Spleen (tissue), 11 donors: Measurements from ENCODE around the gene CDH3. TPM values are rescaled to one million over a fixed set of nuclear protein-coding genes. Genes with fewer than 3 reads are reported as not detected.

Experiments
- DNase-seq: peaks from one replicate; pipeline ENCODE4 v3.0.0-alpha.2; 2020
- H3K27ac ChIP-seq, 8 donors: fragments of 200-600 bp; sonication (generic) in 7 of 8; 1 replicate in 4 of 8; 2 replicates in 4 of 8; pipeline versions ENCODE4 v1.5.0 to v1.8.0; 2016 to 2021; ENCODE audit warnings: inconsistent platforms in 4 of 8, mild to moderate bottlenecking in 4 of 8, moderate library complexity in 1 of 8
- H3K27me3 ChIP-seq, 7 donors: fragments of 200-600 bp; sonication (generic) in 6 of 7; replicated peaks in 1 of 7; 1 replicate in 4 of 7; 2 replicates in 3 of 7; pipeline versions ENCODE4 v1.5.0 to v1.8.0; 2016 to 2021; ENCODE audit warnings: inconsistent platforms in 3 of 7, mild to moderate bottlenecking in 1 of 7
- H3K36me3 ChIP-seq, 6 donors: fragments of 200-600 bp; sonication (generic) in 5 of 6; 1 replicate in 4 of 6; 2 replicates in 2 of 6; pipeline versions ENCODE4 v1.5.0 to v1.8.0; 2016 to 2021; ENCODE audit warnings: inconsistent platforms in 2 of 6
- H3K4me1 ChIP-seq, 6 donors: fragments of 200-600 bp; sonication (generic) in 5 of 6; 1 replicate in 3 of 6; 2 replicates in 3 of 6; pipeline versions ENCODE4 v1.5.0 to v1.8.0; 2016 to 2021; ENCODE audit warnings: inconsistent platforms in 3 of 6
- H3K4me3 ChIP-seq, 8 donors: fragments of 200-600 bp; sonication (generic) in 7 of 8; 1 replicate in 4 of 8; 2 replicates in 4 of 8; pipeline versions ENCODE4 v1.5.0 to v1.8.0; 2016 to 2021; ENCODE audit warnings: inconsistent platforms in 4 of 8, mild to moderate bottlenecking in 4 of 8, moderate library complexity in 2 of 8
- H3K9me3 ChIP-seq, 8 donors: fragments of 200-600 bp; sonication (generic) in 7 of 8; 1 replicate in 4 of 8; 2 replicates in 4 of 8; pipeline versions ENCODE4 v1.5.0 to v1.8.0; 2016 to 2021; ENCODE audit warnings: inconsistent platforms in 4 of 8
- CTCF ChIP-seq, 11 experiments: fragments of 200-600 bp in 7 of 11; fragments of 450-650 bp in 4 of 11; sonication (generic) in 4 of 11; IDR thresholded peaks in 8 of 11; conservative IDR thresholded peaks in 3 of 11; 1 replicate in 7 of 11; 2 replicates in 4 of 11; pipeline versions ENCODE4 v1.4.0 to v1.8.0; 2016 to 2021; ENCODE audit warnings: antibody characterized with exemption in 11 of 11, inconsistent platforms in 4 of 11, mild to moderate bottlenecking in 1 of 11
- POLR2A ChIP-seq, 3 donors: fragments of 450-650 bp; IDR thresholded peaks; one replicate each; pipeline ENCODE4 v1.5.1; 2017; ENCODE audit warnings: antibody characterized with exemption in 3 of 3, mild to moderate bottlenecking in 1 of 3
- POLR2AphosphoS5 ChIP-seq, 3 donors: sonication (generic); formaldehyde crosslinking; IDR thresholded peaks; one replicate each; pipeline ENCODE4 v1.5.1; 2017; ENCODE audit warnings: antibody characterized with exemption in 3 of 3
- whole genome bisulfite sequencing, 5 donors: extraction: QIAGEN DNeasy Blood & Tissue Kit in 3 of 5; methylation state at CpG; one replicate each; pipeline versions ENCODE4 v1.1.5 to v1.1.7; 2013 to 2018; 5-methylcytosine and 5-hydroxymethylcytosine counted together
- intact Hi-C: fragments of 100-400 bp; cut with DNase I; formaldehyde crosslinking; loops from one replicate; pipeline ENCODE4 v1.15.0; 2023; ENCODE audit warnings: low total_unique reads
- polyA plus RNA-seq, 3 donors: library from polyadenylated mRNA; stranded (reverse); fragments of 200-250 nt; gene quantifications; one replicate each; pipeline ENCODE4 v1.2.1, GENCODE V29; 2013
- total RNA-seq, 7 donors: library from RNA; depleted of rRNA in 3 of 7; stranded (reverse); fragments of >200 nt in 3 of 7; fragmentation: NEBNext Ultra II Directional in 4 of 7; extraction: Animal tissue kit (Norgen Biotek cat#: 25700) in 4 of 7; gene quantifications; one replicate each; pipeline versions ENCODE4 v1.1.0 to v1.2.1, GENCODE V29; 2016 to 2021
- donor health status: healthy with polysubstance abuse.
- donor health status: DM: no; HTN: no; CAD: no; lungs with moderate emphysema.
- donor health status: DM: no; HTN: no; CAD: no.
- donor health status: Bipolar disorder and iron deficiency.
- donor health status: healthy.
- donor health status: DM: no; HTN: no; CAD: no.
- donor health status: DM: yes; HTN: yes; CAD: no.

Gene CDH3
- total and polyA plus RNA-seq, 10 donors, result 1.5 to 47.6 (median 23.0) TPM

DNA sequence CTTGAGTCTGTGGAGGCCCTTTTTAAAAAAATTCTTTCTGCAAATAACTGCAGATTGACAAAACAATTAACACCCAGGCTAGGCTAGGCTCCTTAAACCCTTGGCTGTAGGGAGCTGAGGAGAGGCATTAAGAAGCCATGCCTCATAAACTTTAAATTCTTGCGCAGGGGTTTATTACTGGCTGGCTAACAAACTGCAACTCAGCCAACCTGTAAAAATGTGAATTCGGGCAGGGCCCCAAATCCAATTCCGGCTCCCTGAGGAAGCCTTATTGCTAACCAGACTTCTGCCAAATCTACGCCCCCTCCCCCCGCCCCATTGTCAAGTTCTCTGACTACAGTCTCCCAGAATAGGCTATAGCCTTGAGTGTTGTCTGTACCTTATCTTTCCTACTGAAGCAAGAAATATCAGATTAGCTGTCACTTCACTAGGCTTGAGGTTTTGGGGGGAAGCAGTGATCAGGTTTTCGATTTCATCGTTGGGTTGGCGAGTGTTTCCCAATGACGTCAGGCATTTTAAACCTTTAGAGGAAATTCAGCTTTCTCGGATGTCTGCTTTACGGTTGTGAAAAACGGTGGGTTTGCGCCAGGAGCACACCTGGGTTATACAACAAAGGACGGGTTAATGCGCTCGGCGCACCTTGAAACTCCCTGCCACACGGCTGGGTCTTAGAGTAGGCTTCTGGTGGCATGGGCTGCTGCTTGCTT lies 2.0 kb downstream of the CDH3 start:
- Histone ChIP-seq H3K4me1 (peaks cover 4 to 38% (median 28%) of the 10 kb centered on the region in 6 donors), H3K27ac (peak overlapping the region in 2 of 8 donors; percentile 78 to 81), H3K9me3 (no peaks in the 10 kb centered on the region), H3K36me3 (no peaks in the 10 kb centered on the region), H3K4me3 (peak overlapping the region in 3 of 8 donors; percentile 1 to 68 (median 25)), H3K27me3 (peaks cover 0 to 89% (median 60%) of the 10 kb centered on the region in 7 donors)
- DNase-seq, result no peak
- 66 to 76% (median 70%) methylated on average over 18 of the region's 18 CpGs for WGBS, 5 donors
- TF ChIP-seq POLR2A (IDR thresholded peaks at IDR 0.05) (no peak), POLR2AphosphoS5 (IDR thresholded peaks at IDR 0.05) (no peak), CTCF (IDR thresholded peaks at IDR 0.05 in 8 of 11, conservative IDR thresholded peaks at IDR 0.05 in 3 of 11) (no peak)
- intact Hi-C loops, result no loop called here

GRCh38 chr16:68651136-68651535 lies 6.0 kb downstream of the CDH3 start:
- no peak overlapping the region for H3K4me3 ChIP-seq
- no peak overlapping the region for H3K27ac ChIP-seq
- TF ChIP-seq CTCF (IDR thresholded peaks at IDR 0.05 in 8 of 11, conservative IDR thresholded peaks at IDR 0.05 in 3 of 11) (no peak), POLR2AphosphoS5 (IDR thresholded peaks at IDR 0.05) (no peak), POLR2A (IDR thresholded peaks at IDR 0.05) (no peak)
- intact Hi-C loops, result no loop called here
- WGBS, 5 donors, result 89 to 97% (median 93%) methylated on average over 8 to 12 of the region's 12 CpGs
- DNase-seq, result no peak
- peaks cover 0 to 5% (median 2%) of the 10 kb centered on the region in 6 donors for H3K4me1 ChIP-seq
- no peaks in the 10 kb centered on the region for H3K9me3 ChIP-seq
- no peaks in the 10 kb centered on the region for H3K36me3 ChIP-seq
- H3K27me3 ChIP-seq, result peaks cover 0 to 48% (median 20%) of the 10 kb centered on the region in 7 donors

DNA sequence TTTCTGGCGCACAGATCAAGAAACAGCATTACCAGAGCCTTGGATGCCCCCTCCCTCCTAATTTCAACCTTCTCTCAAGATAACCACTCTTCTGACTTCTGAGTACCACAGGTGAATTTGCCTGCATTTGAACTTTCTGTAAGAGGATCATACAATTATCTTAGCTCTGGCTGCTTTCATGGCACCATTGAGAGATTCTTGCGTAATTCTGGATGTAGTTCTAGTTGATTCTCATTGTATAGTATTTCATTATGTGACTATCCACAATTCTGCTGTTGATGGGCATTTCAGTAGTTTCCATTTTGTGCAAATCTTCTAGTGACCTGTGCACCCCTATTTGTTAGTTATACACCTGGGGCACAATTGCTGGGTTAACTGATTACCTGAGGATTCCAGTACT lies 7.5 kb downstream of the CDH3 start:
- Histone ChIP-seq H3K9me3 (no peaks in the 10 kb centered on the region), H3K36me3 (no peaks in the 10 kb centered on the region), H3K27ac (no peak overlapping the region), H3K27me3 (peaks cover 0 to 33% (median 5%) of the 10 kb centered on the region in 7 donors), H3K4me1 (no peaks in the 10 kb centered on the region), H3K4me3 (no peak overlapping the region)
- 93 to 98% (median 95%) methylated on average over 2 of the region's 2 CpGs for WGBS, 5 donors
- TF ChIP-seq CTCF (IDR thresholded peaks at IDR 0.05 in 8 of 11, conservative IDR thresholded peaks at IDR 0.05 in 3 of 11) (no peak), POLR2A (IDR thresholded peaks at IDR 0.05) (no peak), POLR2AphosphoS5 (IDR thresholded peaks at IDR 0.05) (no peak)
- intact Hi-C loops, result no loop called here
- no peak for DNase-seq

GRCh38 chr16:68655806-68656205 lies 10.7 kb downstream of the CDH3 start:
- Histone ChIP-seq H3K27ac (no peak overlapping the region), H3K4me1 (no peaks in the 10 kb centered on the region), H3K4me3 (no peak overlapping the region), H3K36me3 (no peaks in the 10 kb centered on the region), H3K27me3 (peaks cover 0 to 5% (median 0%) of the 10 kb centered on the region in 7 donors), H3K9me3 (no peaks in the 10 kb centered on the region)
- TF ChIP-seq CTCF (IDR thresholded peaks at IDR 0.05 in 8 of 11, conservative IDR thresholded peaks at IDR 0.05 in 3 of 11) (no peak), POLR2AphosphoS5 (IDR thresholded peaks at IDR 0.05) (no peak), POLR2A (IDR thresholded peaks at IDR 0.05) (no peak)
- intact Hi-C loops, result no loop called here
- DNase-seq, result no peak
- WGBS, 5 donors, result 79 to 96% (median 83%) methylated on average over 6 of the region's 6 CpGs
